HG02885 (cell line): ENCODE measurements around the gene TMEM263.
"Not testable (repeated sequence)": the region's sequence is repeated elsewhere in the genome, so short reads cannot be mapped to it uniquely, and the experiment has no call there.

Source experiments
- ATAC-seq: cut with Tn5 transposase; IDR thresholded peaks from one replicate; pipeline ENCODE4 v1.9.1; 2021; ENCODE audit warnings: mild to moderate bottlenecking; ENCODE audit not compliant: unreplicated experiment, poor library complexity

The TMEM263 gene

GRCh38 chr12:106955377-106956047, at the start of gene TMEM263:
TMEM263 (plus strand) TSS chr12:106955907; CDS start chr12:106967117, 11,210 bp downstream.
- peak; percentile 79 for ATAC-seq

GRCh38 chr12:106906715-106907114, 49.0 kb upstream of the TMEM263 start:
- no peak for ATAC-seq

GRCh38 chr12:106907411-106907810, 48.3 kb upstream of the TMEM263 start:
- ATAC-seq = no peak

GRCh38 chr12:106907846-106908245, 47.9 kb upstream of the TMEM263 start:
- no peak for ATAC-seq

- ATAC-seq = no peak
Observed at GRCh38 chr12:106908561-106908960, 47.1 kb upstream of the TMEM263 start.

- ATAC-seq = peak; percentile 59
Observed at GRCh38 chr12:106910202-106910601, 45.5 kb upstream of the TMEM263 start.

- ATAC-seq = no peak
Observed at GRCh38 chr12:106911581-106911980, 44.1 kb upstream of the TMEM263 start.

GRCh38 chr12:106913456-106913855, 42.3 kb upstream of the TMEM263 start:
- ATAC-seq = no peak

- ATAC-seq = peak; percentile 71
Observed at GRCh38 chr12:106914796-106915634, 40.7 kb upstream of the TMEM263 start.

- peak; percentile 21 for ATAC-seq
Observed at GRCh38 chr12:106915635-106916026, 40.1 kb upstream of the TMEM263 start.

- no peak for ATAC-seq
Observed at GRCh38 chr12:106917503-106917902, 38.2 kb upstream of the TMEM263 start.

- no peak for ATAC-seq
Observed at GRCh38 chr12:106918746-106919145, 37.0 kb upstream of the TMEM263 start.

- no peak for ATAC-seq
Observed at GRCh38 chr12:106919910-106920544, 35.7 kb upstream of the TMEM263 start.

GRCh38 chr12:106921976-106922375, 33.7 kb upstream of the TMEM263 start:
- not testable (repeated sequence) for ATAC-seq

GRCh38 chr12:106923594-106923993, 32.1 kb upstream of the TMEM263 start:
- not testable (repeated sequence) for ATAC-seq

- no peak for ATAC-seq
Observed at GRCh38 chr12:106924268-106924861, 31.3 kb upstream of the TMEM263 start.

- no peak for ATAC-seq
Observed at GRCh38 chr12:106926657-106927056, 29.1 kb upstream of the TMEM263 start.

GRCh38 chr12:106934277-106934676, 21.4 kb upstream of the TMEM263 start:
- no peak for ATAC-seq

GRCh38 chr12:106941481-106942156, 14.1 kb upstream of the TMEM263 start:
- no peak for ATAC-seq

GRCh38 chr12:106942775-106943174, 12.9 kb upstream of the TMEM263 start:
- ATAC-seq = no peak
